B cell (primary cell): ENCODE results near the gene THAP4. TPM values are rescaled to one million over a fixed set of nuclear protein-coding genes. Genes with fewer than 3 reads are reported as not detected.

Source experiments
- ATAC-seq: fragments of 200-7000 bp; cut with Tn5 transposase; one replicate; pipeline ENCODE4 v1.10.0; 2021; ENCODE audit warnings: low read depth, mild to moderate bottlenecking, moderate number of reproducible peaks, moderate library complexity
- CTCF ChIA-PET: fragments of 350-600 bp; sonication (Branson Sonifier 250); formaldehyde crosslinking; loops from one replicate; lab custom pipeline; 2021; ENCODE audit warnings: antibody characterized with exemption, inconsistent platforms; lab: Charles Lee
- POLR2A ChIA-PET: fragments of 350-600 bp; sonication (Branson Sonifier 250); formaldehyde crosslinking; loops from one replicate; lab custom pipeline; 2021; ENCODE audit warnings: antibody characterized with exemption; lab: Charles Lee
- DNase-seq: peaks from one replicate; pipeline ENCODE4 v3.0.0; 2013
- H2AFZ ChIP-seq: 2 replicates; pipeline ENCODE4 v1.6.1; 2012; ENCODE audit warnings: mild to moderate bottlenecking, low read depth, low read length; ENCODE audit not compliant: insufficient read depth, poor library complexity, severe bottlenecking
- H3K27ac ChIP-seq, 2 donors: 1 replicate in 1 of 2; 2 replicates in 1 of 2; pipeline ENCODE4 v1.5.1; 2012 to 2013; ENCODE audit warnings: low read length in 2 of 2, mild to moderate bottlenecking in 2 of 2, moderate library complexity in 1 of 2
- H3K27me3 ChIP-seq, 4 experiments: fragments of 200-600 bp in 1 of 4; sonication (generic) in 1 of 4; replicated peaks in 1 of 4; 1 replicate in 2 of 4; 2 replicates in 2 of 4; pipeline versions ENCODE4 v1.6.1 to v1.7.0; 2013 to 2016; ENCODE audit warnings: low read length in 3 of 4, mild to moderate bottlenecking in 2 of 4, mixed read lengths in 1 of 4, moderate library complexity in 1 of 4; ENCODE audit not compliant: insufficient read depth in 4 of 4, control insufficient read depth in 3 of 4; ENCODE audit errors: control extremely low read depth in 1 of 4
- H3K36me3 ChIP-seq, 2 experiments: replicated peaks in 1 of 2; 1 replicate in 1 of 2; 2 replicates in 1 of 2; pipeline versions ENCODE4 v1.6.1 to v1.7.1; 2013; ENCODE audit warnings: low read length in 1 of 2; ENCODE audit not compliant: insufficient read depth in 2 of 2, control insufficient read depth in 1 of 2; ENCODE audit errors: control extremely low read depth in 1 of 2, extremely low read depth in 1 of 2
- H3K4me1 ChIP-seq, 2 donors: fragments of 200-600 bp in 1 of 2; sonication (generic) in 1 of 2; 1 replicate in 1 of 2; 2 replicates in 1 of 2; pipeline versions ENCODE4 v1.5.1 to v1.6.1; 2013 to 2017; ENCODE audit warnings: low read length in 2 of 2; ENCODE audit not compliant: control insufficient read depth in 2 of 2, insufficient read depth in 2 of 2
- H3K4me2 ChIP-seq: replicated peaks from 2 replicates; pipeline ENCODE3; 2012; ENCODE audit warnings: mild to moderate bottlenecking, low read depth, low read length; ENCODE audit not compliant: poor library complexity, severe bottlenecking
- H3K4me3 ChIP-seq, 5 experiments: fragments of 200-600 bp in 1 of 5; sonication (generic) in 1 of 5; 1 replicate in 3 of 5; 2 replicates in 2 of 5; pipeline versions ENCODE4 v1.5.1 to v1.7.0; 2011 to 2016; ENCODE audit warnings: low read length in 4 of 5, mild to moderate bottlenecking in 4 of 5, low read depth in 2 of 5, control low read depth in 1 of 5, moderate library complexity in 1 of 5; ENCODE audit not compliant: insufficient read depth in 1 of 5; ENCODE audit errors: control extremely low read depth in 1 of 5, extremely low read depth in 1 of 5
- H3K79me2 ChIP-seq: fragments of 200-600 bp; sonication (generic); one replicate; pipeline ENCODE4 v1.6.0; 2016; ENCODE audit warnings: low read length; ENCODE audit not compliant: control insufficient read depth, insufficient read depth
- H3K9ac ChIP-seq: fragments of 200-600 bp; sonication (generic); 2 replicates; pipeline ENCODE4 v1.6.1; 2017; ENCODE audit warnings: mild to moderate bottlenecking, low read length, moderate library complexity
- H3K9me3 ChIP-seq, 3 donors: one replicate each; pipeline versions ENCODE4 v1.6.1 to v1.7.1; 2013; ENCODE audit warnings: low read length in 2 of 3; ENCODE audit not compliant: control insufficient read depth in 2 of 3, insufficient read depth in 1 of 3; ENCODE audit errors: control extremely low read depth in 1 of 3
- H4K20me1 ChIP-seq: 2 replicates; pipeline ENCODE4 v1.6.0; 2012; ENCODE audit warnings: mild to moderate bottlenecking, low read length; ENCODE audit not compliant: insufficient read depth, control insufficient read depth, poor library complexity, severe bottlenecking
- H3K27ac Mint-ChIP-seq: one replicate; pipeline ENCODE4 v1.8.0; 2021; ENCODE audit warnings: mixed read lengths
- H3K27me3 Mint-ChIP-seq: one replicate; pipeline ENCODE4 v1.8.0; 2021; ENCODE audit warnings: mixed read lengths
- H3K4me1 Mint-ChIP-seq: one replicate; pipeline ENCODE4 v1.8.0; 2021; ENCODE audit warnings: mixed read lengths
- H3K4me3 Mint-ChIP-seq: one replicate; pipeline ENCODE4 v1.8.0; 2021; ENCODE audit warnings: mixed read lengths
- H3K9me3 Mint-ChIP-seq: one replicate; pipeline ENCODE4 v1.8.0; 2022; ENCODE audit warnings: mixed read lengths; ENCODE audit not compliant: insufficient read depth
- EZH2 ChIP-seq: IDR thresholded peaks from 2 replicates; pipeline ENCODE4 v1.6.1; 2012; ENCODE audit warnings: borderline replicate concordance, low read depth, mild to moderate bottlenecking, moderate library complexity, low read length; ENCODE audit not compliant: insufficient read depth, poor library complexity, severe bottlenecking
- WGBS: methylation state at CpG from one replicate; pipeline ENCODE4 v1.1.5; 2013; ENCODE audit warnings: missing lambda C conversion rate; ENCODE audit not compliant: insufficient coverage; 5-methylcytosine and 5-hydroxymethylcytosine counted together
- intact Hi-C: fragments of 100-400 bp; cut with micrococcal nuclease; formaldehyde crosslinking; loops from one replicate; pipeline ENCODE4 v1.10.0; 2022
- polyA plus RNA-seq: library from polyadenylated mRNA; depleted of rRNA; stranded (reverse); fragments of >200 nt; gene quantifications from 2 replicates; pipeline ENCODE4 v1.2.3, GENCODE V29; 2012
- total RNA-seq, 2 donors: library from RNA; stranded (reverse); fragments of 120-200 nt in 1 of 2; gene quantifications; 1 replicate in 1 of 2; 2 replicates in 1 of 2; pipeline versions ENCODE4 v1.2.3 to v1.2.4, GENCODE V29; 2013 to 2022
- TF ChIP-seq, protein P1 (sequence below): fragments of 200-600 bp; IDR thresholded peaks from one replicate; pipeline ENCODE4 v1.8.0; 2022; ENCODE audit warnings: antibody characterized with exemption, mild to moderate bottlenecking

The THAP4 gene
- total and polyA plus RNA-seq, 2 donors (not counting 1 experiment from before 2014, with no cell fraction given) = 26.5 to 41.0 TPM

DNA sequence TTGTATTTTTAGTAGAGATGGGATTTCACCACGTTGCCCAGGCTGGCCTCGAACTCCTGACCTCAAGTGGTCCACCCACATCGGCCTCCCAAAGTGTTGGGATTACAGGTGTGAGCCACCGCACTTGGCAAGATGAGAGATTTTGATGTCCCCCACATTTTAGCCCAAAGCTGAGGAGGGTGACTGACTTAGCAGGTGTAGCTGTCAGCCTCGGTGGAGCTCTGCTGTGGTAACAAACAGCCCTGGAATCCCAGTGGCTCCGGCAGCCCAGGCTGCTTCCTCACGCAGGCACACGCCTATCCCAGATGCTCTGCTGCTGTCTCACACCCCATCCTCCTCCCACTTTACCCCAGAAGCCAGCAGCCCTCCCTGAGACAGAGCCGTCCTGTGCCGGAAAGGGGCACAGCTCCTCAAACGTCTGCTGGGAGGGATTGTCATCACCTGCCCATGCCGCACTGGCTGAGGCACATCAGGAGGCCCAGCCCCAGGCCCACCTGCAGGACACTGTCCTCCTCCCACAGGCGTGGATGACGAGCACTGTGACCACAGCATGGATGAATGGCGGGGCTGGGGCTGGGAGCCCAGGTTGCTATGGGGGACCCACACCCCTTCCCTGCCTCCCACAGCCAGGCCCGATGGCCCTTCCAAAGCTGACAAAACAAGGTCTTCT, 89.0 kb downstream of the THAP4 start:
- Histone ChIP-seq H3K79me2 (no peaks in the 10 kb centered on the region), H3K4me3 (no peak overlapping the region), H3K9ac (no peak overlapping the region), H3K4me1 (no peaks in the 10 kb centered on the region), H4K20me1 (no peaks in the 10 kb centered on the region), H2AFZ (no peak overlapping the region), H3K36me3 (no peaks in the 10 kb centered on the region), H3K9me3 (peaks cover 0 to 2% (median 0%) of the 10 kb centered on the region in 3 donors), H3K4me2 (no peak overlapping the region), H3K27ac (no peak overlapping the region), H3K27me3 (peaks cover 0 to 48% (median 7%) of the 10 kb centered on the region in 4 experiments)
- no peak for ATAC-seq
- H3K27me3 Mint-ChIP-seq = peaks cover 30% of the 10 kb centered on the region
- DNase-seq = no peak
- H3K27ac Mint-ChIP-seq = no peak overlapping the region
- intact Hi-C loops = no loop called here
- 91% methylated on average over 12 of the region's 16 CpGs for WGBS
- ChIA-PET POLR2A (no interaction called here), CTCF (no interaction called here)
- H3K9me3 Mint-ChIP-seq = no peaks in the 10 kb centered on the region
- no peak overlapping the region for H3K4me3 Mint-ChIP-seq
- TF ChIP-seq EZH2 = no peak
- TF ChIP-seq, protein P1, sequence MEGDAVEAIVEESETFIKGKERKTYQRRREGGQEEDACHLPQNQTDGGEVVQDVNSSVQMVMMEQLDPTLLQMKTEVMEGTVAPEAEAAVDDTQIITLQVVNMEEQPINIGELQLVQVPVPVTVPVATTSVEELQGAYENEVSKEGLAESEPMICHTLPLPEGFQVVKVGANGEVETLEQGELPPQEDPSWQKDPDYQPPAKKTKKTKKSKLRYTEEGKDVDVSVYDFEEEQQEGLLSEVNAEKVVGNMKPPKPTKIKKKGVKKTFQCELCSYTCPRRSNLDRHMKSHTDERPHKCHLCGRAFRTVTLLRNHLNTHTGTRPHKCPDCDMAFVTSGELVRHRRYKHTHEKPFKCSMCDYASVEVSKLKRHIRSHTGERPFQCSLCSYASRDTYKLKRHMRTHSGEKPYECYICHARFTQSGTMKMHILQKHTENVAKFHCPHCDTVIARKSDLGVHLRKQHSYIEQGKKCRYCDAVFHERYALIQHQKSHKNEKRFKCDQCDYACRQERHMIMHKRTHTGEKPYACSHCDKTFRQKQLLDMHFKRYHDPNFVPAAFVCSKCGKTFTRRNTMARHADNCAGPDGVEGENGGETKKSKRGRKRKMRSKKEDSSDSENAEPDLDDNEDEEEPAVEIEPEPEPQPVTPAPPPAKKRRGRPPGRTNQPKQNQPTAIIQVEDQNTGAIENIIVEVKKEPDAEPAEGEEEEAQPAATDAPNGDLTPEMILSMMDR = no peak
- H3K4me1 Mint-ChIP-seq = no peaks in the 10 kb centered on the region

DNA sequence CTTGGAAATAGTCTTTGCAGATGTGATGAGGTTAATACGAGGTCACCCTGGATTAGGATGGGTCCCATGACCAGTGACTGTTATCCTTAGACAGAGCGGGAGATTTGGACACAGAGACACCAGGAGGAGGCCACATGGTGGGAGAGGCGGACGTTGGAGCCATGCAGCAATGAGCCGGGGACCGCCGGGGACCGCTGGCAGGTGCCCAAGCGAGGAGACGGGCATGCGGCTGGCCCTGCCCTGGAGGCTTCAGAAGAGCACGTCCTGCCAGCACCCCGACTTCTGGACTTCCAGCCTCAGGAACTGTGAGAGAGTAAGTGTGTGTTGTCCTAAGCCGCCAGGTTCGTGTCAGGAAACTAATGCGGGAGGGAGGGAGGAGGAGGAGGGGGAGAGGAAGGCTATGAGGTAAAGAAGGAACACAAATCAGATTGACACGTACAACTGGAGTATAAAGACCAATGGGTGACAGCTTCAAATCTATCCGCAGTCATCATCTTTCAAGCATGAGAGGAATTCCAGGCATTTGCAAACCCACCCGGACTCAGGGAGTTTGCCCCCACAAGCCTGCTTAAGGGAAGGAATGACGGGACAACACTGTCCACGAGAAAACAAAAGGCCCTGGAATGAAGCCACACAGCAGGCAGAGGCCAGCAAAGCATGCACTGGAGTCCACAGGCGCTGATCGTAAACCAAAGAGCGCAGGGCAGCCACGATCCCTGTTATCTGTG, 90.0 kb downstream of the THAP4 start:
- peaks cover 26% of the 10 kb centered on the region for H3K27me3 Mint-ChIP-seq
- H3K79me2 ChIP-seq = no peaks in the 10 kb centered on the region
- no peaks in the 10 kb centered on the region for H3K4me1 ChIP-seq
- ATAC-seq = no peak
- no peak overlapping the region for H3K4me3 ChIP-seq
- no peak for DNase-seq
- ChIA-PET POLR2A (no interaction called here), CTCF (no interaction called here)
- peaks cover 0 to 51% (median 11%) of the 10 kb centered on the region in 4 experiments for H3K27me3 ChIP-seq
- H3K9ac ChIP-seq = no peak overlapping the region
- no peak overlapping the region for H2AFZ ChIP-seq
- no peak overlapping the region for H3K27ac Mint-ChIP-seq
- WGBS = 58% methylated on average over 21 of the region's 25 CpGs
- H3K27ac ChIP-seq = no peak overlapping the region
- no peak overlapping the region for H3K4me3 Mint-ChIP-seq
- no peaks in the 10 kb centered on the region for H4K20me1 ChIP-seq
- H3K4me1 Mint-ChIP-seq = no peaks in the 10 kb centered on the region
- no peaks in the 10 kb centered on the region for H3K9me3 Mint-ChIP-seq
- TF ChIP-seq EZH2 = no peak
- TF ChIP-seq, protein P1 = no peak
- H3K4me2 ChIP-seq = no peak overlapping the region
- intact Hi-C loops = no loop called here
- peaks cover 0 to 3% (median 0%) of the 10 kb centered on the region in 3 donors for H3K9me3 ChIP-seq
- no peaks in the 10 kb centered on the region for H3K36me3 ChIP-seq
